ENCODE measurements around the gene CCPG1.

CCPG1 gene

DNA sequence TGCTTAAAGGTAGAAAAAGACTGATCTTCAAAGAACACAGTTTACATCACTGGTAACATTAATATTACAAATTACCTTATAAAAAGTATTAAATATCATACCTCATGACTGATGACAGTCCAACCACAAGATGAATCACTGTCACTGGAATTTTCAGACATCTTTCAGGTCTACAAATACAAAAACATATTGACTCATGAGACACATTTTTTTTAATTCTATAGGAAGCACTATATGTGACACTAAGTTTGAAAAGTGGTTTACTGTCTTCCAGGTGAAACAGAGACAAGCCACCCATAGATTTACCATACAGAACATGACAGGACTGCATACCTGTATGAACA is 18.9 kb downstream of the CCPG1 start:
- in situ Hi-C loops (cut with HindIII; ENCODE audit: low sequenced_read_pairs), result no loop called here

- in situ Hi-C loops (cut with HindIII; ENCODE audit: low sequenced_read_pairs), result no loop called here
These were observed 21.1 kb downstream of the CCPG1 start for GRCh38 chr15:55387027-55387426.

DNA sequence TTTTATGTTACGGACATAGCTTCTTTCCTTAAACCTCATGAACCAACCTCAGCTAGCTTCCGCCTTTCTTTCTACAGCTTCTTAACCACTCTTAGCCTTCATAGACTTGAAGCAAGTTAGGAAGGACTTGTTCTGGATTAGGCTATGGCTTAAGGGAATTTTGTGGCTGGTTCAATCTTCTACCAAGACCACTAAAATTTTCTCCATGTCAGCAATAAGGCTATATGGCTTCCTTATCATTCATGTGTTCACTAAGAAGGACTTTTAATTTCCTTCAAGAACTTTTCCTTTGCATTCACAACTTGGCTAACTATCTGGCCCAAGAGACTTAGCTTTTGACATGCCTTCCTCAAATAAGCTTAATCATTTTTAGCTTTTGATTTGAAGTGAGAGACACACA is 24.5 kb downstream of the CCPG1 start:
- in situ Hi-C loops (cut with HindIII; ENCODE audit: low sequenced_read_pairs), result no loop called here

GRCh38 chr15:55381595-55381994 is 26.6 kb downstream of the CCPG1 start:
- in situ Hi-C loops (cut with HindIII; ENCODE audit: low sequenced_read_pairs), result no loop called here

DNA sequence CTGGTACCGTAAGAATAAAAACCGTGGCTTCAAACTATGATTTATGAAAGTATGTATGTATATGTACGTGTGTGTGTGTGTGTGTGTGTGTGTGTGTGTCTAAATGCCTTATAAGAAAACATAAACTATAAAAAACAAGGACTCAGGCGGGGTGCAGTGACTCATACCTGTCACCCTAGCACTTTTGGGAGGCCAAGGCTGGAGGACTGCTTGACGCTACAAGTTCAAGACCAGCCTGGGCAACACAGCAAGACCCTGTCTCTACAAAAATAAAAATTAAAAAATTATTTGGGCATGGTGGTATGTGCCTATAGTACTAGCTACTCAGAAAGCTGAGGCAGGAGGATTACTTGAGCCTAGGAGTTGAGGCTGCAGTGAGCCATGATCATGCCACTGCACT is 29.1 kb downstream of the CCPG1 start:
- in situ Hi-C loops (cut with HindIII; ENCODE audit: low sequenced_read_pairs), result no loop called here

DNA sequence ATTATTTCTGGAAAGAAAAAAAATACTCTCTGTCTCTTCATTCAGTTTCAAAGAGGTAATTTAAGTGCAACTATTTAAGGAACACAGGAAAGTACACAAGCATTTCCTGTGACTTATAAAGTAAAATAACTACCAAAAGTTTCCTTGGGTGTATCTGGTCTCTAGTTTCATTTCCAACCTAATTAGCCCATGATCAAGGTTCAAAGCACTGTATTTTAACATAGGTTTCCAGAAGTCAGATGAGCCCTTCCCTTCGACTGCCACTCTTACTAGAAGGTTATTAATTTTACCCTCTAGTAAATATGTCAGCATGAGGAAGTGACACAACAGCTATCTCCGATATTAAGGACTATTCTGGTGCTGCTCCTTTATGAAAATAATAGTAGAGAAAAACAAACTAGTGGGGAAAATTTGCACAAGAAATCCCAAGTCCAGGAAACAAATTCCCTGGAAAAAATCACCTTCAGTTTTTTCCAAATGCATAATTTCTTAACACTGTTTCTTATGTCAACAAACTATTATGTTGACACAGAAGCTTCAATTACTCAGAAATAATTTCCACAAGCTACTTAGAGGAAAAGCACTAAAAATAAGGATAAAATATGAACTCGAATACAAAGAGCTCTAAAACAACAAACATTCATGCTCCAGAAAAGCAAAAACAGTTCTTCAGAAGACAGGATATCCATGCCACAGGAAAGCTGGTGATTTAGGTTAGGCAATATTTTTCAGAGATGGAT is 35.3 kb downstream of the CCPG1 start:
- in situ Hi-C loops (cut with HindIII; ENCODE audit: low sequenced_read_pairs), result no loop called here

DNA sequence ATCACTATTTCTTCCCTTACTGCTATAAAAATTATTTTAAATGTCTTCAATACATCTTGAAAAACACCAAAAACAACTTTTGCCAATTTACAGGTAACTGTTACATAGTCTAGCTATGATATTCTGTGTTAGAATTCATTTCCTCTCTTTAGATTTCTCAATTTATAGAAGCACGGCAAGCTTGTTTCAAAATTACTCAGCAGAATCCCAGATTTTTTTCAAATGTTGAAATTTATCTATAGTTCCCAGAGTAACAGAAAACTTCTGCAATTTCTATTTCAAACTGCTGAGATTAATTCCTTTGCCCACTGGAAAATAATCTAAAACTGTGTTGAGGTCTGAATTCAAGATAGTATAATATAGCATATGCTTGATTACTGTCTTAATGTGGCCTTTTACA is 41.2 kb downstream of the CCPG1 start:
- in situ Hi-C loops (cut with HindIII; ENCODE audit: low sequenced_read_pairs), result no loop called here

- in situ Hi-C loops (cut with HindIII; ENCODE audit: low sequenced_read_pairs), result no loop called here
These were observed 45.5 kb downstream of the CCPG1 start for GRCh38 chr15:55362641-55363040.

GRCh38 chr15:55361048-55361447 is 47.1 kb downstream of the CCPG1 start:
- in situ Hi-C loops (cut with HindIII; ENCODE audit: low sequenced_read_pairs), result no loop called here

- in situ Hi-C loops (cut with HindIII; ENCODE audit: low sequenced_read_pairs), result no loop called here
These were observed 47.9 kb downstream of the CCPG1 start for GRCh38 chr15:55360256-55360655.

- in situ Hi-C loops (cut with HindIII; ENCODE audit: low sequenced_read_pairs), result no loop called here
These were observed 49.7 kb downstream of the CCPG1 start for GRCh38 chr15:55358471-55358870.

GRCh38 chr15:55357774-55358173 is 50.4 kb downstream of the CCPG1 start:
- in situ Hi-C loops (cut with HindIII; ENCODE audit: low sequenced_read_pairs), result no loop called here

- in situ Hi-C loops (cut with HindIII; ENCODE audit: low sequenced_read_pairs), result no loop called here
These were observed 51.1 kb downstream of the CCPG1 start for GRCh38 chr15:55356985-55357585.

DNA sequence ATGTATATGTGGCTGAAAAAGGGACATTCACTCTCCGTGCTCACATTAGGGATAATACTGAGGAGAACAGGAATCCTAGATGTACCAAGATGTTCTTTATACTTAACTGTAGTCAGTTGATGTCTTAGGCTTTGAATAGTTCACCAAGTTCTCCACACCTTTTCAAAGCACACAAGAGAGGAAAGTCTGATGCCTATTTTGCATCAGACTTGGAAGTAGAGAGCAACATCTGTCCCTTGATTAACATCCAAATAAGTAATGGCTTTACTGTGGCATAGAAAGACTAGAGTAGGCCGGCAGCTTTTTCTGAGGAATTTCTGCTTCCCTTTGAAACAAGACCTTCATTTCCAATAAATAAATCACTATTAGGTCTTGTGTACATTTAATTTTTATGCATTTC is 55.1 kb downstream of the CCPG1 start:
- in situ Hi-C loops (cut with HindIII; ENCODE audit: low sequenced_read_pairs), result no loop called here

GRCh38 chr15:55349282-55349681 is 58.9 kb downstream of the CCPG1 start:
- in situ Hi-C loops (cut with HindIII; ENCODE audit: low sequenced_read_pairs), result no loop called here

- in situ Hi-C loops (cut with HindIII; ENCODE audit: low sequenced_read_pairs), result no loop called here
These were observed 59.8 kb downstream of the CCPG1 start for GRCh38 chr15:55348281-55348778.

GRCh38 chr15:55344206-55344605 is 64.0 kb downstream of the CCPG1 start:
- in situ Hi-C loops (cut with HindIII; ENCODE audit: low sequenced_read_pairs), result no loop called here

DNA sequence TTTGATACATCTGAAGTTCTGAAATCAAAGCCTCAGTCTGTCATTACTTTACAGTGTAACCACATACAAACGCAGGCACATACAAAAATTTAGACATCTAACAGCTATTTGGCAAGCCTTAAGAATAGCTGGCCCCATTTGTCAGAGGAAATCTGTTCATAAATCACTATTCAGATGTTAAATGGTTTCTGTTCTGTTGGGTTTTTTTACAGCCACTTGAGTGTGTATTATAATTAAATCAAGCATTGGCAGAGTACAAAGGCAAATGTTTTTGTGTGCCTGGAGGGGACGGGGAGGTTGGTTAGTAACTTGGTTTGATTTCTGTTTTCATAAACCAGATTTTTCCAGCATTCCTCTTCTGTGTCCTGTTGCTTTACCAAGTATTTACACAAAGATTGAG is 65.0 kb downstream of the CCPG1 start:
- in situ Hi-C loops (cut with HindIII; ENCODE audit: low sequenced_read_pairs), result no loop called here

GRCh38 chr15:55337160-55337559 is 71.0 kb downstream of the CCPG1 start:
- in situ Hi-C loops (cut with HindIII; ENCODE audit: low sequenced_read_pairs), result no loop called here

- in situ Hi-C loops (cut with HindIII; ENCODE audit: low sequenced_read_pairs), result no loop called here
These were observed 73.2 kb downstream of the CCPG1 start for GRCh38 chr15:55334997-55335396.

GRCh38 chr15:55334371-55334770 is 73.8 kb downstream of the CCPG1 start:
- in situ Hi-C loops (cut with HindIII; ENCODE audit: low sequenced_read_pairs), result no loop called here

GRCh38 chr15:55327387-55327786 is 80.8 kb downstream of the CCPG1 start:
- in situ Hi-C loops (cut with HindIII; ENCODE audit: low sequenced_read_pairs), result no loop called here

GRCh38 chr15:55322467-55322866 is 85.7 kb downstream of the CCPG1 start:
- in situ Hi-C loops (cut with HindIII; ENCODE audit: low sequenced_read_pairs), result no loop called here
